Measurements from ENCODE around the gene PCBP3. TPM values are rescaled to one million over a fixed set of nuclear protein-coding genes. Genes with fewer than 3 reads are reported as not detected.

The PCBP3 gene
- total RNA-seq, 1 experiment from 2014 or later, result 10.9 TPM

GRCh38 chr21:45651921-45652320, 8.4 kb downstream of the PCBP3 start:
- H3K56ac ChIP-seq (ENCODE audit: insufficient read length, low read depth, low read length), result no peak overlapping the region
- H3K9me3 Mint-ChIP-seq, result peaks cover 9 to 15% of the 10 kb centered on the region in 2 experiments; a peak in 4 of 5 replicates
- no peak overlapping the region for H3K4ac ChIP-seq (ENCODE audit: low read depth, low read length)
- no peak overlapping the region for H3K9ac ChIP-seq (ENCODE audit: extremely low read depth, insufficient read length, low read length)
- WGBS (ENCODE audit: extremely low coverage, insufficient read length, low lambda C conversion rate), result no CpG with 5 or more reads among the region's 2 CpGs
- no peak overlapping the region for H2AFZ ChIP-seq (ENCODE audit: low read length)
- no peak overlapping the region for H4K8ac ChIP-seq (replicated peaks; ENCODE audit: insufficient read length, low read depth, low read length)
- H3K27me3 ChIP-seq (ENCODE audit: insufficient read depth, low read length), result no peaks in the 10 kb centered on the region
- H3K79me1 ChIP-seq (ENCODE audit: insufficient read depth, low read depth, low read length, poor library complexity, severe bottlenecking), result no peaks in the 10 kb centered on the region
- no peaks in the 10 kb centered on the region for H3K27me3 Mint-ChIP-seq (ENCODE audit: low read depth)
- H3K9me3 ChIP-seq (ENCODE audit: control insufficient read depth, low read depth, low read length), result no peaks in the 10 kb centered on the region
- H2BK120ac ChIP-seq (ENCODE audit: low read depth, low read length, poor library complexity, severe bottlenecking), result no peak overlapping the region
- no peak overlapping the region for H3K23ac ChIP-seq (ENCODE audit: insufficient read length, low read depth, low read length)
- no peak overlapping the region for H2BK20ac ChIP-seq (ENCODE audit: low read depth, low read length, poor library complexity, severe bottlenecking)
- no peak for DNase-seq
- H3K4me1 Mint-ChIP-seq, result no peaks in the 10 kb centered on the region
- H3K27ac ChIP-seq (ENCODE audit: insufficient read length, low read depth, low read length), result no peak overlapping the region
- H2BK5ac ChIP-seq (ENCODE audit: insufficient read length, low read length), result no peak overlapping the region
- no peak overlapping the region for H2BK15ac ChIP-seq (ENCODE audit: low read depth, low read length)
- H3T11ph ChIP-seq (ENCODE audit: low read length), result no peak overlapping the region
- no peaks in the 10 kb centered on the region for H3K4me1 ChIP-seq (ENCODE audit: insufficient read depth, low read length)
- H3K4me3 Mint-ChIP-seq, result no peak overlapping the region
- peaks cover 3 to 12% (median 8%) of the 10 kb centered on the region in 3 experiments; a peak in 5 of 7 replicates for H3K36me3 Mint-ChIP-seq (ENCODE audit: insufficient read depth in 1 of 3, low read depth in 3 of 3)
- H4K20me1 ChIP-seq (ENCODE audit: control insufficient read depth, insufficient read depth, insufficient read length), result no peaks in the 10 kb centered on the region
- H3K14ac ChIP-seq (ENCODE audit: insufficient read depth, low read length), result no peak overlapping the region
- H2AK5ac ChIP-seq (ENCODE audit: insufficient read length, low read length), result no peak overlapping the region
- H4K5ac ChIP-seq (ENCODE audit: insufficient read length, low read depth, low read length), result no peak overlapping the region
- H2BK12ac ChIP-seq (ENCODE audit: insufficient read length, low read depth, low read length), result no peak overlapping the region
- TF ChIP-seq CTCF (conservative IDR thresholded peaks at IDR 0.05), result no peak
- no peaks in the 10 kb centered on the region for H3K79me2 ChIP-seq (ENCODE audit: insufficient read depth, low read length)
- no peaks in the 10 kb centered on the region for H3K23me2 ChIP-seq (ENCODE audit: insufficient read length, low read depth, low read length, poor library complexity, severe bottlenecking)
- no peak overlapping the region for H3K18ac ChIP-seq (ENCODE audit: insufficient read length, low read depth, low read length)
- no peak overlapping the region for H3K27ac Mint-ChIP-seq
- H3K4me2 ChIP-seq (ENCODE audit: insufficient read depth, insufficient read length, low read length), result no peak overlapping the region
- H4K91ac ChIP-seq (ENCODE audit: insufficient read length, low read depth, low read length), result no peak overlapping the region
